GM12878 (cell line): ENCODE measurements around the gene SPHKAP. TPM values are rescaled to one million over a fixed set of nuclear protein-coding genes. Genes with fewer than 3 reads are reported as not detected.

Experiments
- ATAC-seq: fragments of 200-7000 bp; cut with Tn5 transposase; 3 replicates; pipeline ENCODE4 v1.9.1; 2020; ENCODE audit warnings: mild to moderate bottlenecking, moderate library complexity
- BruUV-seq: library from RNA; stranded (reverse); fragments of 400-500 nt; replicated peaks from 2 replicates; lab custom pipeline; 2021; lab: Mats Ljungman, UMichigan
- CTCF ChIA-PET: fragments of 300-600 bp; sonication (Branson Sonifier 250); formaldehyde crosslinking; extraction: SDS; loops from one replicate; lab custom pipeline; 2021; ENCODE audit warnings: inconsistent platforms; lab: Yijun Ruan, JAX
- POLR2A ChIA-PET: fragments of 350-600 bp; formaldehyde crosslinking; extraction: SDS; loops from one replicate; lab custom pipeline; 2021; ENCODE audit warnings: inconsistent platforms; lab: Charles Lee
- RAD21 ChIA-PET: fragments of 300-600 bp; sonication (Branson Sonifier 250); formaldehyde crosslinking; loops from one replicate; lab custom pipeline; 2023; ENCODE audit warnings: antibody characterized with exemption; ENCODE audit not compliant: unreplicated experiment; lab: Charles Lee
- SMC1A ChIA-PET: fragments of 300-600 bp; sonication (Branson Sonifier 250); formaldehyde crosslinking; loops from one replicate; lab custom pipeline; 2023; ENCODE audit not compliant: unreplicated experiment, uncharacterized antibody; lab: Charles Lee
- DNase-seq: peaks from one replicate; pipeline ENCODE4 v3.0.0-alpha.2; 2011; ENCODE audit warnings: low read depth, low spot score
- FAIRE-seq: peaks from 3 replicates; lab custom pipeline; 2011; peaks lifted over from hg19 to GRCh38; lab: Jason Lieb, UNC
- H2AFZ ChIP-seq: 2 replicates; pipeline ENCODE4 v1.6.0; 2011; ENCODE audit warnings: low read depth, low read length, control low read depth; ENCODE audit not compliant: control insufficient read depth
- H3K27ac ChIP-seq: 2 replicates; pipeline ENCODE4 v1.5.1; 2011; ENCODE audit warnings: control low read depth; ENCODE audit not compliant: control insufficient read depth, insufficient read depth
- H3K27me3 ChIP-seq, 2 experiments: replicated peaks in 1 of 2; 2 replicates each; pipeline versions ENCODE4 v1.6.0 to v1.6.1; 2011; ENCODE audit warnings: low read length in 1 of 2; ENCODE audit not compliant: control insufficient read depth in 2 of 2, insufficient read depth in 2 of 2
- H3K36me3 ChIP-seq, 2 experiments: 2 replicates each; pipeline ENCODE4 v1.5.1; 2011; ENCODE audit warnings: low read length in 1 of 2; ENCODE audit not compliant: control insufficient read depth in 2 of 2, insufficient read depth in 2 of 2
- H3K4me1 ChIP-seq: 2 replicates; pipeline ENCODE4 v1.6.1; 2011; ENCODE audit warnings: mild to moderate bottlenecking, low read length, moderate library complexity, mixed read lengths; ENCODE audit not compliant: control insufficient read depth, insufficient read depth
- H3K4me2 ChIP-seq: 2 replicates; pipeline ENCODE4 v1.6.0; 2011; ENCODE audit warnings: control low read depth; ENCODE audit not compliant: control insufficient read depth, insufficient read depth
- H3K4me3 ChIP-seq: fragments of 200-600 bp; sonication (generic); 2 replicates; pipeline ENCODE4 v1.5.1; 2016
- H3K79me2 ChIP-seq: 2 replicates; pipeline ENCODE4 v1.6.0; 2011; ENCODE audit warnings: low read length; ENCODE audit not compliant: control insufficient read depth, insufficient read depth
- H3K9ac ChIP-seq: 2 replicates; pipeline ENCODE4 v1.8.0; 2011; ENCODE audit warnings: low read length, control low read depth, mixed read lengths; ENCODE audit not compliant: control insufficient read depth, insufficient read depth
- H3K9me3 ChIP-seq: replicated peaks from 3 replicates; pipeline ENCODE4 v1.5.1; 2011; ENCODE audit warnings: mild to moderate bottlenecking, low read length; ENCODE audit not compliant: control insufficient read depth, insufficient read depth
- H4K20me1 ChIP-seq: 2 replicates; pipeline ENCODE4 v1.6.0; 2011; ENCODE audit not compliant: control insufficient read depth, insufficient read depth
- CBX3 ChIP-seq: fragments of 200-600 bp; sonication (generic); IDR thresholded peaks from 2 replicates; pipeline ENCODE4 v1.6.1; 2016; ENCODE audit warnings: low read depth, borderline replicate concordance
- CHD4 ChIP-seq: fragments of 200-600 bp; sonication (generic); IDR thresholded peaks from 2 replicates; pipeline ENCODE4 v1.6.1; 2016; ENCODE audit warnings: mild to moderate bottlenecking
- ETV6 ChIP-seq, 2 experiments: fragments of 450-650 bp in 1 of 2; IDR thresholded peaks in 1 of 2; conservative IDR thresholded peaks in 1 of 2; 2 replicates each; pipeline ENCODE4 v1.6.1; 2014; ENCODE audit warnings: antibody characterized with exemption in 1 of 2, borderline replicate concordance in 1 of 2, low read depth in 1 of 2, mild to moderate bottlenecking in 1 of 2, moderate library complexity in 1 of 2
- STAT3 ChIP-seq: IDR thresholded peaks from 2 replicates; pipeline ENCODE4 v1.6.1; 2011; ENCODE audit warnings: low read depth, low read length, improper control_type of control experiment
- TCF7 ChIP-seq: IDR thresholded peaks from 2 replicates; pipeline ENCODE4 v1.6.1; 2014; ENCODE audit warnings: antibody characterized with exemption, borderline replicate concordance
- ZNF24 ChIP-seq: fragments of 450-650 bp; IDR thresholded peaks from 2 replicates; pipeline ENCODE4 v1.6.1; 2017; ENCODE audit warnings: antibody characterized with exemption, mild to moderate bottlenecking
- ZNF622 ChIP-seq: fragments of 450-650 bp; IDR thresholded peaks from 2 replicates; pipeline ENCODE4 v1.6.1; 2017; ENCODE audit warnings: mild to moderate bottlenecking, inconsistent platforms
- WGBS: methylation state at CpG from one replicate; pipeline ENCODE4 v1.1.6; 2016; ENCODE audit warnings: low lambda C conversion rate; ENCODE audit not compliant: insufficient replicate concordance, insufficient coverage; ENCODE audit errors: missing lambda C conversion rate; 5-methylcytosine and 5-hydroxymethylcytosine counted together
- in situ Hi-C: fragments of 300-500 bp; cut with MboI; formaldehyde crosslinking; loops from 9 replicates; pipeline ENCODE4 v1.14.3; 2018; ENCODE audit warnings: mixed read lengths
- intact Hi-C: fragments of 100-400 bp; cut with micrococcal nuclease; formaldehyde crosslinking; loops from one replicate; pipeline ENCODE4 v1.14.2; 2022; ENCODE audit not compliant: unreplicated experiment
- polyA plus RNA-seq, 11 experiments: library from polyadenylated mRNA; depleted of rRNA in 4 of 11; unstranded in 6 of 11; stranded (reverse) in 5 of 11; fragments of >200 nt; fragmentation: Nextera tagmentation in 4 of 11; fragmentation: Illumina TruSeq in 1 of 11; extraction: Ambion mirVana in 4 of 11; extraction: Trizol in 1 of 11; gene quantifications; 1 replicate in 1 of 11; 2 replicates in 10 of 11; pipeline versions ENCODE4 v1.2.1 to v1.2.3, GENCODE V29; 2011 to 2016; ENCODE audit warnings: inconsistent platforms in 2 of 11, missing spikeins in 2 of 11, low read depth in 1 of 11
- total RNA-seq, 4 experiments: library from RNA; depleted of rRNA in 3 of 4; stranded (reverse); fragments of >200 nt in 3 of 4; fragmentation: Illumina TruSeq in 1 of 4; extraction: Trizol in 1 of 4; gene quantifications; 2 replicates each; pipeline versions ENCODE4 v1.2.1 to v1.2.3, GENCODE V29; 2013 to 2021
- TF ChIP-seq, protein P1 (sequence below): fragments of 450-650 bp; IDR thresholded peaks from 2 replicates; pipeline ENCODE4 v1.6.1; 2018; ENCODE audit warnings: mild to moderate bottlenecking, low read depth, moderate library complexity; ENCODE audit not compliant: partially characterized antibody
- TF ChIP-seq, protein P2 (sequence below): fragments of 450-650 bp; formaldehyde crosslinking; IDR thresholded peaks from 2 replicates; pipeline ENCODE4 v1.4.0; 2022; ENCODE audit warnings: mild to moderate bottlenecking, moderate library complexity
- TF ChIP-seq, protein P3 (sequence below): fragments of 150-350 bp; IDR thresholded peaks from 2 replicates; pipeline ENCODE4 v1.6.1; 2016; ENCODE audit warnings: low read depth, low read length

SPHKAP gene
- total and polyA plus RNA-seq, 10 of the 15 experiments (the other 5 are each of a cell fraction or from before 2014, with no cell fraction given) = 0.03 TPM; not detected in 9

DNA sequence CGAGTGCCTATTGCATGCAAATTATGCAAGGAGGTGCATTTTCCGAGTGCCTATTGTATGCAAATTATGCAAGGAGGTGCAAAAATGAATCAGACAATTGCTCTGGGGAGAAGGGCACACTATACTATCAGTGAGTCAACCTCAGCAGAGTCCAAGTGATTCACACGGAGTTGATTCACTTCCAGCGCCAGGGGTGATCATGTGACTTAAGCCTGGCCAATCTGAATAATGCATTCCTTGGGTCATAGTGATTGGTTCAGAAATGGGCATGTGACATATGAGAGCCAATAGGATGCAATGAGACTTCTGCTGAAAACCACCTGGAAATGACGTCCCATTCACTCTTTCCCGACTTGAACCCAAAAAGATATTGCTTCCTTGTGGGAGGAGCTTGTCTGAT lies 157.9 kb downstream of the SPHKAP start (continued):
- TF ChIP-seq ETV6 (conservative IDR thresholded peaks at IDR 0.05 in 1 of 2, IDR thresholded peaks at IDR 0.05 in 1 of 2; ENCODE audit: borderline replicate concordance in 1 of 2, low read depth in 1 of 2) (no peak), TCF7 (no peak), CBX3 (no peak)
- TF ChIP-seq, protein P1, sequence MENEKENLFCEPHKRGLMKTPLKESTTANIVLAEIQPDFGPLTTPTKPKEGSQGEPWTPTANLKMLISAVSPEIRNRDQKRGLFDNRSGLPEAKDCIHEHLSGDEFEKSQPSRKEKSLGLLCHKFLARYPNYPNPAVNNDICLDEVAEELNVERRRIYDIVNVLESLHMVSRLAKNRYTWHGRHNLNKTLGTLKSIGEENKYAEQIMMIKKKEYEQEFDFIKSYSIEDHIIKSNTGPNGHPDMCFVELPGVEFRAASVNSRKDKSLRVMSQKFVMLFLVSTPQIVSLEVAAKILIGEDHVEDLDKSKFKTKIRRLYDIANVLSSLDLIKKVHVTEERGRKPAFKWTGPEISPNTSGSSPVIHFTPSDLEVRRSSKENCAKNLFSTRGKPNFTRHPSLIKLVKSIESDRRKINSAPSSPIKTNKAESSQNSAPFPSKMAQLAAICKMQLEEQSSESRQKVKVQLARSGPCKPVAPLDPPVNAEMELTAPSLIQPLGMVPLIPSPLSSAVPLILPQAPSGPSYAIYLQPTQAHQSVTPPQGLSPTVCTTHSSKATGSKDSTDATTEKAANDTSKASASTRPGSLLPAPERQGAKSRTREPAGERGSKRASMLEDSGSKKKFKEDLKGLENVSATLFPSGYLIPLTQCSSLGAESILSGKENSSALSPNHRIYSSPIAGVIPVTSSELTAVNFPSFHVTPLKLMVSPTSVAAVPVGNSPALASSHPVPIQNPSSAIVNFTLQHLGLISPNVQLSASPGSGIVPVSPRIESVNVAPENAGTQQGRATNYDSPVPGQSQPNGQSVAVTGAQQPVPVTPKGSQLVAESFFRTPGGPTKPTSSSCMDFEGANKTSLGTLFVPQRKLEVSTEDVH = no peak
- TF ChIP-seq, protein P2, sequence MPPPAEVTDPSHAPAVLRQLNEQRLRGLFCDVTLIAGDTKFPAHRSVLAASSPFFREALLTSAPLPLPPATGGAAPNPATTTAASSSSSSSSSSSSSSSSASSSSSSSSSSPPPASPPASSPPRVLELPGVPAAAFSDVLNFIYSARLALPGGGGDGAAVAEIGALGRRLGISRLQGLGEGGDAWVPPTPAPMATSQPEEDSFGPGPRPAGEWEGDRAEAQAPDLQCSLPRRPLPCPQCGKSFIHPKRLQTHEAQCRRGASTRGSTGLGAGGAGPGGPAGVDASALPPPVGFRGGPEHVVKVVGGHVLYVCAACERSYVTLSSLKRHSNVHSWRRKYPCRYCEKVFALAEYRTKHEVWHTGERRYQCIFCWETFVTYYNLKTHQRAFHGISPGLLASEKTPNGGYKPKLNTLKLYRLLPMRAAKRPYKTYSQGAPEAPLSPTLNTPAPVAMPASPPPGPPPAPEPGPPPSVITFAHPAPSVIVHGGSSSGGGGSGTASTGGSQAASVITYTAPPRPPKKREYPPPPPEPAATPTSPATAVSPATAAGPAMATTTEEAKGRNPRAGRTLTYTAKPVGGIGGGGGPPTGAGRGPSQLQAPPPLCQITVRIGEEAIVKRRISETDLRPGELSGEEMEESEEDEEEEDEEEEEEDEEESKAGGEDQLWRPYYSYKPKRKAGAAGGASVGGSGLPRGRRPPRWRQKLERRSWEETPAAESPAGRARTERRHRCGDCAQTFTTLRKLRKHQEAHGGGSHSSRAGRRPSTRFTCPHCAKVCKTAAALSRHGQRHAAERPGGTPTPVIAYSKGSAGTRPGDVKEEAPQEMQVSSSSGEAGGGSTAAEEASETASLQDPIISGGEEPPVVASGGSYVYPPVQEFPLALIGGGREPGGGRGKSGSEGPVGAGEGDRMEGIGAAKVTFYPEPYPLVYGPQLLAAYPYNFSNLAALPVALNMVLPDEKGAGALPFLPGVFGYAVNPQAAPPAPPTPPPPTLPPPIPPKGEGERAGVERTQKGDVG = no peak

DNA sequence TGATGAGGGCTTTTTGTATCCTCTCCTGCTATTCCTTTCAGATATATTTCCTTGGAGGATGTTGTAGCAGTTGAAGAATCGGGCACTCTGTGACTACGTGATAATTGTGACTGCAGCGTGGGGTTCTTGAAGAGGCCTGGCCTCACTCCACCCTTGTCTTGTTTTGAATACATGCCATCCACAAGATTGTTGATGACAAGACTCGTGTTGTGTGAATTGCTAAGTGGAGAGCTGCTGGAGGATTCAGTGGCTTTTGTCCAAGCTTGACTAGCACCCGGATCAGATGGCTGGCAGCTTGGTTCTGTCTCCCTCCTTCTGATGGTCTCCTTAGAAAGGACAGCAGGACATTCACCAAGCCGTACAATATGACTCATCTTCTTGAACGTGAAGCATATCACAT lies 163.2 kb downstream of the SPHKAP start:
- H4K20me1 ChIP-seq = no peaks in the 10 kb centered on the region
- no peaks in the 10 kb centered on the region for H3K79me2 ChIP-seq
- WGBS = 23% methylated on average over 7 of the region's 7 CpGs
- no peaks in the 10 kb centered on the region for H3K36me3 ChIP-seq
- H2AFZ ChIP-seq = no peak overlapping the region
- POLR2A ChIA-PET = no interaction called here
- H3K9ac ChIP-seq = no peak overlapping the region
- no TSS peak for BruUV-seq
- SMC1A ChIA-PET = no interaction called here
- FAIRE-seq (no peak), ATAC-seq (no peak), DNase-seq (no peak)
- RAD21 ChIA-PET = no interaction called here
- no peak overlapping the region for H3K4me2 ChIP-seq
- no peak overlapping the region for H3K4me3 ChIP-seq
- no peaks in the 10 kb centered on the region for H3K4me1 ChIP-seq
- in situ Hi-C loops (no loop called here), intact Hi-C loops (no loop called here)
- no peaks in the 10 kb centered on the region for H3K9me3 ChIP-seq
- CTCF ChIA-PET = no interaction called here
- H3K27me3 ChIP-seq = no peaks in the 10 kb centered on the region
- no peak overlapping the region for H3K27ac ChIP-seq
- TF ChIP-seq, protein P2 = no peak
- no peak for TF ChIP-seq ZNF24
- no peak for TF ChIP-seq CHD4
- TF ChIP-seq, protein P3, sequence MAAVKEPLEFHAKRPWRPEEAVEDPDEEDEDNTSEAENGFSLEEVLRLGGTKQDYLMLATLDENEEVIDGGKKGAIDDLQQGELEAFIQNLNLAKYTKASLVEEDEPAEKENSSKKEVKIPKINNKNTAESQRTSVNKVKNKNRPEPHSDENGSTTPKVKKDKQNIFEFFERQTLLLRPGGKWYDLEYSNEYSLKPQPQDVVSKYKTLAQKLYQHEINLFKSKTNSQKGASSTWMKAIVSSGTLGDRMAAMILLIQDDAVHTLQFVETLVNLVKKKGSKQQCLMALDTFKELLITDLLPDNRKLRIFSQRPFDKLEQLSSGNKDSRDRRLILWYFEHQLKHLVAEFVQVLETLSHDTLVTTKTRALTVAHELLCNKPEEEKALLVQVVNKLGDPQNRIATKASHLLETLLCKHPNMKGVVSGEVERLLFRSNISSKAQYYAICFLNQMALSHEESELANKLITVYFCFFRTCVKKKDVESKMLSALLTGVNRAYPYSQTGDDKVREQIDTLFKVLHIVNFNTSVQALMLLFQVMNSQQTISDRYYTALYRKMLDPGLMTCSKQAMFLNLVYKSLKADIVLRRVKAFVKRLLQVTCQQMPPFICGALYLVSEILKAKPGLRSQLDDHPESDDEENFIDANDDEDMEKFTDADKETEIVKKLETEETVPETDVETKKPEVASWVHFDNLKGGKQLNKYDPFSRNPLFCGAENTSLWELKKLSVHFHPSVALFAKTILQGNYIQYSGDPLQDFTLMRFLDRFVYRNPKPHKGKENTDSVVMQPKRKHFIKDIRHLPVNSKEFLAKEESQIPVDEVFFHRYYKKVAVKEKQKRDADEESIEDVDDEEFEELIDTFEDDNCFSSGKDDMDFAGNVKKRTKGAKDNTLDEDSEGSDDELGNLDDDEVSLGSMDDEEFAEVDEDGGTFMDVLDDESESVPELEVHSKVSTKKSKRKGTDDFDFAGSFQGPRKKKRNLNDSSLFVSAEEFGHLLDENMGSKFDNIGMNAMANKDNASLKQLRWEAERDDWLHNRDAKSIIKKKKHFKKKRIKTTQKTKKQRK = no peak
- TF ChIP-seq STAT3 = no peak
- TF ChIP-seq ZNF622 = no peak
